GM12878 (cell line): Measurements from ENCODE around the gene NDUFC1. TPM values are rescaled to one million over a fixed set of nuclear protein-coding genes. Genes with fewer than 3 reads are reported as not detected.
"Not testable (repeated sequence)": the region's sequence is repeated elsewhere in the genome, so short reads cannot be mapped to it uniquely, and the experiment has no call there.

Experiments
- ATAC-seq: fragments of 200-7000 bp; cut with Tn5 transposase; 3 replicates; pipeline ENCODE4 v1.9.1; 2020; ENCODE audit warnings: mild to moderate bottlenecking, moderate library complexity
- BruUV-seq: library from RNA; stranded (reverse); fragments of 400-500 nt; replicated peaks from 2 replicates; lab custom pipeline; 2021; lab: Mats Ljungman, UMichigan
- CTCF ChIA-PET: fragments of 300-600 bp; sonication (Branson Sonifier 250); formaldehyde crosslinking; extraction: SDS; loops from one replicate; lab custom pipeline; 2021; ENCODE audit warnings: inconsistent platforms; lab: Yijun Ruan, JAX
- POLR2A ChIA-PET: fragments of 350-600 bp; formaldehyde crosslinking; extraction: SDS; loops from one replicate; lab custom pipeline; 2021; ENCODE audit warnings: inconsistent platforms; lab: Charles Lee
- RAD21 ChIA-PET: fragments of 300-600 bp; sonication (Branson Sonifier 250); formaldehyde crosslinking; loops from one replicate; lab custom pipeline; 2023; ENCODE audit warnings: antibody characterized with exemption; ENCODE audit not compliant: unreplicated experiment; lab: Charles Lee
- SMC1A ChIA-PET: fragments of 300-600 bp; sonication (Branson Sonifier 250); formaldehyde crosslinking; loops from one replicate; lab custom pipeline; 2023; ENCODE audit not compliant: unreplicated experiment, uncharacterized antibody; lab: Charles Lee
- DNase-seq: peaks from one replicate; pipeline ENCODE4 v3.0.0-alpha.2; 2011; ENCODE audit warnings: low read depth, low spot score
- FAIRE-seq: peaks from 3 replicates; lab custom pipeline; 2011; peaks lifted over from hg19 to GRCh38; lab: Jason Lieb, UNC
- H2AFZ ChIP-seq: 2 replicates; pipeline ENCODE4 v1.6.0; 2011; ENCODE audit warnings: low read depth, low read length, control low read depth; ENCODE audit not compliant: control insufficient read depth
- H3K27ac ChIP-seq: 2 replicates; pipeline ENCODE4 v1.5.1; 2011; ENCODE audit warnings: control low read depth; ENCODE audit not compliant: control insufficient read depth, insufficient read depth
- H3K27me3 ChIP-seq, 2 experiments: replicated peaks in 1 of 2; 2 replicates each; pipeline versions ENCODE4 v1.6.0 to v1.6.1; 2011; ENCODE audit warnings: low read length in 1 of 2; ENCODE audit not compliant: control insufficient read depth in 2 of 2, insufficient read depth in 2 of 2
- H3K36me3 ChIP-seq, 2 experiments: 2 replicates each; pipeline ENCODE4 v1.5.1; 2011; ENCODE audit warnings: low read length in 1 of 2; ENCODE audit not compliant: control insufficient read depth in 2 of 2, insufficient read depth in 2 of 2
- H3K4me1 ChIP-seq: 2 replicates; pipeline ENCODE4 v1.6.1; 2011; ENCODE audit warnings: mild to moderate bottlenecking, low read length, moderate library complexity, mixed read lengths; ENCODE audit not compliant: control insufficient read depth, insufficient read depth
- H3K4me2 ChIP-seq: 2 replicates; pipeline ENCODE4 v1.6.0; 2011; ENCODE audit warnings: control low read depth; ENCODE audit not compliant: control insufficient read depth, insufficient read depth
- H3K4me3 ChIP-seq: fragments of 200-600 bp; sonication (generic); 2 replicates; pipeline ENCODE4 v1.5.1; 2016
- H3K79me2 ChIP-seq: 2 replicates; pipeline ENCODE4 v1.6.0; 2011; ENCODE audit warnings: low read length; ENCODE audit not compliant: control insufficient read depth, insufficient read depth
- H3K9ac ChIP-seq: 2 replicates; pipeline ENCODE4 v1.8.0; 2011; ENCODE audit warnings: low read length, control low read depth, mixed read lengths; ENCODE audit not compliant: control insufficient read depth, insufficient read depth
- H3K9me3 ChIP-seq: replicated peaks from 3 replicates; pipeline ENCODE4 v1.5.1; 2011; ENCODE audit warnings: mild to moderate bottlenecking, low read length; ENCODE audit not compliant: control insufficient read depth, insufficient read depth
- H4K20me1 ChIP-seq: 2 replicates; pipeline ENCODE4 v1.6.0; 2011; ENCODE audit not compliant: control insufficient read depth, insufficient read depth
- IRF4 ChIP-seq: IDR thresholded peaks from 2 replicates; pipeline ENCODE4 v1.6.1; 2011; ENCODE audit warnings: low read depth, low read length
- RFX5 ChIP-seq: IDR thresholded peaks from 2 replicates; pipeline ENCODE4 v1.6.1; 2011; ENCODE audit warnings: low read depth, low read length, improper control_type of control experiment
- SRF ChIP-seq, 2 experiments: IDR thresholded peaks; 2 replicates each; pipeline ENCODE4 v1.6.1; 2011; ENCODE audit warnings: low read depth in 2 of 2, low read length in 2 of 2, mild to moderate bottlenecking in 1 of 2, moderate library complexity in 1 of 2
- TARDBP ChIP-seq: IDR thresholded peaks from 2 replicates; pipeline ENCODE4 v1.6.1; 2016; ENCODE audit warnings: borderline replicate concordance
- ZBTB40 ChIP-seq: fragments of 450-650 bp; IDR thresholded peaks from 2 replicates; pipeline ENCODE4 v1.6.1; 2016; ENCODE audit warnings: mild to moderate bottlenecking, moderate library complexity, borderline replicate concordance
- WGBS: methylation state at CpG from one replicate; pipeline ENCODE4 v1.1.6; 2016; ENCODE audit warnings: low lambda C conversion rate; ENCODE audit not compliant: insufficient replicate concordance, insufficient coverage; ENCODE audit errors: missing lambda C conversion rate; 5-methylcytosine and 5-hydroxymethylcytosine counted together
- in situ Hi-C: fragments of 300-500 bp; cut with MboI; formaldehyde crosslinking; loops from 9 replicates; pipeline ENCODE4 v1.14.3; 2018; ENCODE audit warnings: mixed read lengths
- intact Hi-C: fragments of 100-400 bp; cut with micrococcal nuclease; formaldehyde crosslinking; loops from one replicate; pipeline ENCODE4 v1.14.2; 2022; ENCODE audit not compliant: unreplicated experiment
- polyA plus RNA-seq, 11 experiments: library from polyadenylated mRNA; depleted of rRNA in 4 of 11; unstranded in 6 of 11; stranded (reverse) in 5 of 11; fragments of >200 nt; fragmentation: Nextera tagmentation in 4 of 11; fragmentation: Illumina TruSeq in 1 of 11; extraction: Ambion mirVana in 4 of 11; extraction: Trizol in 1 of 11; gene quantifications; 1 replicate in 1 of 11; 2 replicates in 10 of 11; pipeline versions ENCODE4 v1.2.1 to v1.2.3, GENCODE V29; 2011 to 2016; ENCODE audit warnings: inconsistent platforms in 2 of 11, missing spikeins in 2 of 11, low read depth in 1 of 11
- total RNA-seq, 4 experiments: library from RNA; depleted of rRNA in 3 of 4; stranded (reverse); fragments of >200 nt in 3 of 4; fragmentation: Illumina TruSeq in 1 of 4; extraction: Trizol in 1 of 4; gene quantifications; 2 replicates each; pipeline versions ENCODE4 v1.2.1 to v1.2.3, GENCODE V29; 2013 to 2021

The NDUFC1 gene
- total and polyA plus RNA-seq, 10 of the 15 experiments (the other 5 are each of a cell fraction or from before 2014, with no cell fraction given), result 25.5 to 242 (median 68.9) TPM

GRCh38 chr4:139256349-139256748 is 45.9 kb downstream of the NDUFC1 start (continued):
- no peak for TF ChIP-seq ZBTB40
- no peak for TF ChIP-seq IRF4
- TF ChIP-seq TARDBP, result no peak
- no peak for TF ChIP-seq SRF (IDR thresholded peaks at IDR 0.05; ENCODE audit: low read depth in 2 of 2, low read length in 2 of 2)
- no peak for TF ChIP-seq RFX5

GRCh38 chr4:139255581-139255980 is 46.7 kb downstream of the NDUFC1 start:
- H2AFZ ChIP-seq, H4K20me1 ChIP-seq, POLR2A ChIA-PET, H3K36me3 ChIP-seq, H3K27ac ChIP-seq, FAIRE-seq, DNase-seq, H3K9ac ChIP-seq, H3K4me1 ChIP-seq, intact Hi-C loops, CTCF ChIA-PET, in situ Hi-C loops, ATAC-seq, BruUV-seq, H3K9me3 ChIP-seq, H3K79me2 ChIP-seq, H3K4me3 ChIP-seq, H3K27me3 ChIP-seq, RAD21 ChIA-PET, H3K4me2 ChIP-seq: not testable (repeated sequence)
- SMC1A ChIA-PET, result interaction anchor here (1.3 kb wide), 1 partner anchor 12 kb away, joined by 3 read pairs; no protein-coding TSS in a partner anchor
- WGBS, result 53% methylated on average over 6 of the region's 6 CpGs
